ENCODE data around the gene USP6NL. TPM values are rescaled to one million over a fixed set of nuclear protein-coding genes. Genes with fewer than 3 reads are reported as not detected.

The USP6NL gene
- total and polyA plus RNA-seq, 2 of the 8 experiments (the other 6 are each of a cell fraction or from before 2014, with no cell fraction given) = 10.9 to 28.8 TPM

DNA sequence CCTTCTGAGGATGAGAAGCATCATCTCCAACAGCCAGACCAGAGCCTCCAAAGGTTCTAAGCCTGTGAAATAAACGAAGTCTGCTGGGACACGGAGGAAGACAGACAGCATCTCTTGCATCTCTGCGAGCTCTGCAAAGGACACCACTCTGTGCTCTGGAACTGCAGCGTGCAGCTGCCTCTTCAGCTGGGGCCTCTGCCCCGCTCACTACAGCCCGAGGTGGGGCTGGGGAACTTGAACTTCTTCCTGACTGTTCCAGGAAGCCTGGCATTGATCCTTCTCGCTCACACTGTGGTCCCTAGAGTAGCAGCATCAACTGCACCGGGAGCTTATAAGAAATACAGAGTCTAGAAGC lies 163.3 kb downstream of the USP6NL start:
- FAIRE-seq (no peak), DNase-seq (ENCODE audit: low read depth in 1 of 2, low spot score in 2 of 2) (no peak)
- H4K8ac ChIP-seq (ENCODE audit: extremely low read depth, insufficient read depth, low read length) = no peak overlapping the region; the same call in 1 of the 2 replicates
- no peaks in the 10 kb centered on the region for H4K20me1 ChIP-seq (replicated peaks in 1 of 2; ENCODE audit: control insufficient read depth in 1 of 2, insufficient read depth in 2 of 2, low read length in 2 of 2)
- WGBS, 2 experiments (ENCODE audit: extremely low coverage in 1 of 2, insufficient coverage in 1 of 2, insufficient read length in 1 of 2, insufficient replicate concordance in 2 of 2, low coverage in 1 of 2, low lambda C conversion rate in 2 of 2, missing lambda C conversion rate in 1 of 2) = 88% methylated on average over 8 of the region's 8 CpGs; no CpG with 5 or more reads in 1 of the 2 experiments
- H3K23me2 ChIP-seq (ENCODE audit: low read depth, low read length) = no peaks in the 10 kb centered on the region
- no peak overlapping the region for H3K23ac ChIP-seq (ENCODE audit: insufficient read length)
- H2BK20ac ChIP-seq (ENCODE audit: low read length) = no peak overlapping the region
- H4K5ac ChIP-seq (ENCODE audit: insufficient read length, low read depth, low read length) = no peak overlapping the region
- H3K36me3 ChIP-seq (ENCODE audit: control insufficient read depth in 2 of 4, insufficient read depth in 4 of 4, low read length in 3 of 4) = no peaks in the 10 kb centered on the region
- no peak overlapping the region for H3K4me2 ChIP-seq (ENCODE audit: insufficient read depth in 1 of 2, low read depth in 2 of 2, low read length in 2 of 2)
- 0 out of 7 replicates have a peak, but pooled peaks cover 0 to 2% (median 0%) of the 10 kb centered on the region in 4 experiments for H3K27me3 ChIP-seq (replicated peaks in 1 of 4; ENCODE audit: control insufficient read depth in 3 of 4, extremely low read depth in 1 of 4, insufficient read depth in 3 of 4, low read length in 3 of 4)
- peaks cover 0 to 15% (median 1%) of the 10 kb centered on the region in 4 experiments; a peak in 3 of 7 replicates for H3K4me1 ChIP-seq (replicated peaks in 1 of 4; ENCODE audit: control insufficient read depth in 3 of 4, insufficient read depth in 4 of 4, low read length in 3 of 4)
- H2BK12ac ChIP-seq (ENCODE audit: low read depth, low read length) = no peak overlapping the region
- no peak overlapping the region for H3K18ac ChIP-seq (ENCODE audit: extremely low read depth, low read length)
- no peaks in the 10 kb centered on the region for H3K9me3 ChIP-seq (ENCODE audit: insufficient read depth in 2 of 2, low read depth in 1 of 2, low read length in 1 of 2)
- no peak overlapping the region for H2BK5ac ChIP-seq (ENCODE audit: low read depth, low read length)
- no peak overlapping the region for H2AFZ ChIP-seq (ENCODE audit: low read length)
- no peak overlapping the region for H3K4ac ChIP-seq (replicated peaks; ENCODE audit: insufficient read length, low read depth, low read length)
- no peak overlapping the region for H3K9ac ChIP-seq (replicated peaks in 1 of 4; ENCODE audit: extremely low read depth in 1 of 4, low read depth in 3 of 4, low read length in 3 of 4)
- H2BK15ac ChIP-seq (ENCODE audit: low read length) = no peak overlapping the region
- POLR2A ChIA-PET (ENCODE audit: partially characterized antibody) = no interaction called here
- no peak overlapping the region for H3K27ac ChIP-seq (ENCODE audit: low read depth, low read length)
- no peak overlapping the region for H2AK5ac ChIP-seq (ENCODE audit: low read depth, low read length)
- H4K91ac ChIP-seq (replicated peaks; ENCODE audit: insufficient read length, low read length) = no peak overlapping the region
- H3K4me3 ChIP-seq (ENCODE audit: extremely low read depth in 1 of 4, insufficient read depth in 2 of 4, low read depth in 3 of 4, low read length in 4 of 4) = no peak overlapping the region
- CTCF ChIA-PET (ENCODE audit: partially characterized antibody) = interaction anchor here (1.1 to 2.2 kb wide), 10 partner anchors 9 to 335 kb away, joined by 3 to 9 read pairs (median 4); no protein-coding TSS in a partner anchor
- no peak overlapping the region for H2BK120ac ChIP-seq (replicated peaks; ENCODE audit: low read depth, low read length)
- no peaks in the 10 kb centered on the region for H3K79me1 ChIP-seq (ENCODE audit: low read depth, low read length)
- no peaks in the 10 kb centered on the region for H3K79me2 ChIP-seq (ENCODE audit: control insufficient read depth in 1 of 2, insufficient read depth in 2 of 2, low read length in 2 of 2)
- no peak overlapping the region for H3K14ac ChIP-seq (ENCODE audit: insufficient read length)
- H3K56ac ChIP-seq (replicated peaks; ENCODE audit: insufficient read length, low read depth, low read length) = no peak overlapping the region
- TF ChIP-seq RBBP5 (IDR thresholded peaks at IDR 0.05; ENCODE audit: borderline replicate concordance, low read depth, low read length) = no peak
- no peak for TF ChIP-seq JUN (IDR thresholded peaks at IDR 0.05; ENCODE audit: low read depth, low read length)
- TF ChIP-seq, protein P1, sequence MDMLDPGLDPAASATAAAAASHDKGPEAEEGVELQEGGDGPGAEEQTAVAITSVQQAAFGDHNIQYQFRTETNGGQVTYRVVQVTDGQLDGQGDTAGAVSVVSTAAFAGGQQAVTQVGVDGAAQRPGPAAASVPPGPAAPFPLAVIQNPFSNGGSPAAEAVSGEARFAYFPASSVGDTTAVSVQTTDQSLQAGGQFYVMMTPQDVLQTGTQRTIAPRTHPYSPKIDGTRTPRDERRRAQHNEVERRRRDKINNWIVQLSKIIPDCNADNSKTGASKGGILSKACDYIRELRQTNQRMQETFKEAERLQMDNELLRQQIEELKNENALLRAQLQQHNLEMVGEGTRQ (IDR thresholded peaks at IDR 0.05; ENCODE audit: low read length) = no peak
- TF ChIP-seq SIN3A (conservative IDR thresholded peaks at IDR 0.05 in 1 of 2, IDR thresholded peaks at IDR 0.05 in 1 of 2; ENCODE audit: low read depth in 1 of 2, low read length in 2 of 2) = no peak
- no peak for TF ChIP-seq BACH1 (IDR thresholded peaks at IDR 0.05; ENCODE audit: low read length)
- no peak for TF ChIP-seq RXRA (IDR thresholded peaks at IDR 0.05; ENCODE audit: insufficient read depth, low read depth, low read length)
- no peak for TF ChIP-seq GTF2F1 (IDR thresholded peaks at IDR 0.05; ENCODE audit: borderline replicate concordance, low read depth, low read length)
- no peak for TF ChIP-seq JUND (IDR thresholded peaks at IDR 0.05; ENCODE audit: low read length)
- TF ChIP-seq SP2 (IDR thresholded peaks at IDR 0.05; ENCODE audit: low read length) = no peak
- TF ChIP-seq CREB1 (IDR thresholded peaks at IDR 0.05) = no peak
- no peak for TF ChIP-seq SIRT6 (IDR thresholded peaks at IDR 0.05; ENCODE audit: low read length)
- no peak for TF ChIP-seq ASH2L (IDR thresholded peaks at IDR 0.05; ENCODE audit: low read length)
- no peak for TF ChIP-seq CTBP2 (IDR thresholded peaks at IDR 0.05; ENCODE audit: borderline replicate concordance, insufficient read depth, insufficient read length, low read length)
- TF ChIP-seq BCL11A (IDR thresholded peaks at IDR 0.05; ENCODE audit: low read depth in 2 of 2, low read length in 2 of 2) = no peak
